Mesendoderm (in vitro differentiated cells): ENCODE data around the gene GALNT15.

Experiments
- DNase-seq: peaks from one replicate; pipeline ENCODE4 v3.0.0; 2013
- H2AK5ac ChIP-seq: 2 replicates; pipeline ENCODE4 v1.6.1; 2013; ENCODE audit warnings: low read length, inconsistent platforms
- H2BK120ac ChIP-seq: 2 replicates; pipeline ENCODE4 v1.6.1; 2013; ENCODE audit warnings: low read depth, mild to moderate bottlenecking, low read length, moderate library complexity, mixed read lengths
- H2BK15ac ChIP-seq: replicated peaks from 2 replicates; pipeline ENCODE4 v1.6.1; 2013; ENCODE audit warnings: low read depth, mild to moderate bottlenecking, moderate library complexity
- H2BK5ac ChIP-seq: 2 replicates; pipeline ENCODE4 v1.6.1; 2013; ENCODE audit warnings: low read length, inconsistent platforms
- H3K18ac ChIP-seq: 2 replicates; pipeline ENCODE4 v1.6.1; 2013; ENCODE audit warnings: mild to moderate bottlenecking, low read length, mixed read lengths
- H3K23ac ChIP-seq: one replicate; pipeline ENCODE4 v1.6.1; 2013; ENCODE audit warnings: low read length
- H3K27ac ChIP-seq: 2 replicates; pipeline ENCODE4 v1.5.1; 2013; ENCODE audit warnings: low read depth, mild to moderate bottlenecking, inconsistent platforms, low read length, moderate library complexity
- H3K27me3 ChIP-seq: 2 replicates; pipeline ENCODE4 v1.6.1; 2013; ENCODE audit warnings: low read length, control low read depth, mild to moderate bottlenecking, inconsistent platforms; ENCODE audit not compliant: insufficient read depth, poor library complexity
- H3K36me3 ChIP-seq: 2 replicates; pipeline ENCODE4 v1.6.1; 2013; ENCODE audit warnings: low read length, inconsistent platforms; ENCODE audit not compliant: control insufficient read depth, insufficient read depth
- H3K4ac ChIP-seq: one replicate; pipeline ENCODE4 v1.6.1; 2013; ENCODE audit warnings: low read depth, mild to moderate bottlenecking, low read length, moderate library complexity
- H3K4me1 ChIP-seq: 2 replicates; pipeline ENCODE4 v1.6.1; 2013; ENCODE audit warnings: low read depth, low read length, inconsistent platforms; ENCODE audit not compliant: control insufficient read depth
- H3K4me2 ChIP-seq: 2 replicates; pipeline ENCODE4 v1.6.1; 2013; ENCODE audit warnings: low read length
- H3K4me3 ChIP-seq: 2 replicates; pipeline ENCODE4 v1.5.1; 2013; ENCODE audit warnings: mild to moderate bottlenecking, low read length
- H3K56ac ChIP-seq: one replicate; pipeline ENCODE4 v1.6.1; 2013; ENCODE audit warnings: low read length
- H3K79me1 ChIP-seq: 2 replicates; pipeline ENCODE4 v1.6.1; 2013; ENCODE audit warnings: low read length, inconsistent platforms
- H3K79me2 ChIP-seq: 2 replicates; pipeline ENCODE4 v1.6.1; 2013; ENCODE audit warnings: mild to moderate bottlenecking, low read length; ENCODE audit not compliant: control insufficient read depth, insufficient read depth
- H3K9ac ChIP-seq: 2 replicates; pipeline ENCODE4 v1.6.1; 2013; ENCODE audit warnings: low read length, inconsistent platforms
- H4K5ac ChIP-seq: one replicate; pipeline ENCODE4 v1.6.1; 2013; ENCODE audit warnings: low read length
- H4K8ac ChIP-seq: one replicate; pipeline ENCODE4 v1.6.1; 2013; ENCODE audit warnings: low read depth, mild to moderate bottlenecking, control low read depth, low read length, moderate library complexity
- WGBS: extraction: QIAGEN DNeasy Blood & Tissue Kit; methylation state at CpG from one replicate; pipeline ENCODE4 v1.1.7; 2013; ENCODE audit warnings: low lambda C conversion rate, missing lambda C conversion rate; ENCODE audit not compliant: insufficient coverage; ENCODE audit errors: extremely low coverage; 5-methylcytosine and 5-hydroxymethylcytosine counted together

GALNT15 gene

GRCh38 chr3:16257309-16257708 is 82.8 kb downstream of the GALNT15 start:
- Histone ChIP-seq H3K79me1 (peaks cover 7% of the 10 kb centered on the region), H3K4me2 (no peak overlapping the region), H2AK5ac (no peak overlapping the region), H3K23ac (no peak overlapping the region), H3K27me3 (no peaks in the 10 kb centered on the region), H3K18ac (no peak overlapping the region), H3K9ac (no peak overlapping the region), H3K36me3 (no peaks in the 10 kb centered on the region), H3K4me1 (no peaks in the 10 kb centered on the region), H2BK15ac (no peak overlapping the region), H3K4me3 (no peak overlapping the region), H3K79me2 (peaks cover 5% of the 10 kb centered on the region), H4K5ac (no peak overlapping the region), H4K8ac (no peak overlapping the region), H3K4ac (no peak overlapping the region), H3K27ac (no peak overlapping the region), H2BK5ac (no peak overlapping the region), H3K56ac (no peak overlapping the region), H2BK120ac (no peak overlapping the region)
- no peak for DNase-seq
- WGBS, result no CpG with 5 or more reads among the region's 2 CpGs

- no CpG with 5 or more reads among the region's 5 CpGs for WGBS
- H3K4ac ChIP-seq, result no peak overlapping the region
- H2BK5ac ChIP-seq, result no peak overlapping the region
- no peaks in the 10 kb centered on the region for H3K4me1 ChIP-seq
- peaks cover 9% of the 10 kb centered on the region for H3K79me1 ChIP-seq
- no peak overlapping the region for H3K56ac ChIP-seq
- no peak overlapping the region for H2BK15ac ChIP-seq
- no peak overlapping the region for H3K4me3 ChIP-seq
- H3K27me3 ChIP-seq, result no peaks in the 10 kb centered on the region
- H3K4me2 ChIP-seq, result no peak overlapping the region
- H4K8ac ChIP-seq, result no peak overlapping the region
- no peak overlapping the region for H3K27ac ChIP-seq
- peaks cover 10% of the 10 kb centered on the region for H3K79me2 ChIP-seq
- H3K36me3 ChIP-seq, result no peaks in the 10 kb centered on the region
- H4K5ac ChIP-seq, result no peak overlapping the region
- H3K23ac ChIP-seq, result no peak overlapping the region
- DNase-seq, result no peak
- no peak overlapping the region for H3K18ac ChIP-seq
- H2BK120ac ChIP-seq, result no peak overlapping the region
- H3K9ac ChIP-seq, result no peak overlapping the region
- H2AK5ac ChIP-seq, result no peak overlapping the region
Measured at GRCh38 chr3:16258177-16258576, 83.7 kb downstream of the GALNT15 start.

GRCh38 chr3:16258866-16259265 is 84.4 kb downstream of the GALNT15 start:
- Histone ChIP-seq H3K79me1 (peaks cover 10% of the 10 kb centered on the region), H2BK5ac (no peak overlapping the region), H3K4me3 (no peak overlapping the region), H2BK15ac (no peak overlapping the region), H3K27ac (no peak overlapping the region), H3K18ac (no peak overlapping the region), H4K8ac (no peak overlapping the region), H3K56ac (no peak overlapping the region), H2AK5ac (no peak overlapping the region), H4K5ac (no peak overlapping the region), H2BK120ac (no peak overlapping the region), H3K23ac (no peak overlapping the region), H3K9ac (no peak overlapping the region), H3K27me3 (no peaks in the 10 kb centered on the region), H3K79me2 (peaks cover 14% of the 10 kb centered on the region), H3K4me2 (no peak overlapping the region), H3K4ac (no peak overlapping the region), H3K4me1 (no peaks in the 10 kb centered on the region), H3K36me3 (no peaks in the 10 kb centered on the region)
- no CpG with 5 or more reads among the region's 1 CpG for WGBS
- no peak for DNase-seq

GRCh38 chr3:16260046-16260445 is 85.6 kb downstream of the GALNT15 start:
- Histone ChIP-seq H3K36me3 (no peaks in the 10 kb centered on the region), H3K79me1 (peaks cover 13% of the 10 kb centered on the region), H3K18ac (no peak overlapping the region), H2BK120ac (no peak overlapping the region), H3K4me2 (no peak overlapping the region), H2BK5ac (no peak overlapping the region), H4K5ac (no peak overlapping the region), H3K23ac (no peak overlapping the region), H3K79me2 (peaks cover 20% of the 10 kb centered on the region), H3K56ac (no peak overlapping the region), H4K8ac (no peak overlapping the region), H3K4me3 (no peak overlapping the region), H3K9ac (no peak overlapping the region), H3K27ac (no peak overlapping the region), H3K4me1 (no peaks in the 10 kb centered on the region), H3K27me3 (no peaks in the 10 kb centered on the region), H2AK5ac (no peak overlapping the region), H3K4ac (no peak overlapping the region), H2BK15ac (no peak overlapping the region)
- no CpG with 5 or more reads among the region's 1 CpG for WGBS
- DNase-seq, result no peak

GRCh38 chr3:16262174-16262573 is 87.7 kb downstream of the GALNT15 start:
- Histone ChIP-seq H2BK5ac (no peak overlapping the region), H3K79me1 (peaks cover 13% of the 10 kb centered on the region), H2AK5ac (no peak overlapping the region), H3K4me2 (no peak overlapping the region), H3K23ac (no peak overlapping the region), H3K4ac (no peak overlapping the region), H2BK120ac (no peak overlapping the region), H4K8ac (no peak overlapping the region), H3K36me3 (no peaks in the 10 kb centered on the region), H4K5ac (no peak overlapping the region), H3K56ac (no peak overlapping the region), H3K27me3 (no peaks in the 10 kb centered on the region), H3K4me1 (no peaks in the 10 kb centered on the region), H3K27ac (no peak overlapping the region), H3K4me3 (no peak overlapping the region), H3K18ac (no peak overlapping the region), H3K79me2 (peaks cover 35% of the 10 kb centered on the region), H2BK15ac (no peak overlapping the region), H3K9ac (no peak overlapping the region)
- DNase-seq, result no peak
- no CpG with 5 or more reads among the region's 4 CpGs for WGBS

- H3K23ac ChIP-seq, result no peak overlapping the region
- H2BK5ac ChIP-seq, result no peak overlapping the region
- H4K5ac ChIP-seq, result no peak overlapping the region
- H3K36me3 ChIP-seq, result no peaks in the 10 kb centered on the region
- H3K79me1 ChIP-seq, result peaks cover 13% of the 10 kb centered on the region
- H4K8ac ChIP-seq, result no peak overlapping the region
- H2BK120ac ChIP-seq, result no peak overlapping the region
- H3K4ac ChIP-seq, result no peak overlapping the region
- H3K4me2 ChIP-seq, result peak overlapping the region; percentile 86
- H3K4me1 ChIP-seq, result no peaks in the 10 kb centered on the region
- no peak overlapping the region for H3K27ac ChIP-seq
- H3K4me3 ChIP-seq, result peak overlapping the region; percentile 90
- peak; percentile 18 for DNase-seq
- H2AK5ac ChIP-seq, result no peak overlapping the region
- H3K9ac ChIP-seq, result peak overlapping the region; percentile 84
- H3K18ac ChIP-seq, result no peak overlapping the region
- WGBS, result no CpG with 5 or more reads among the region's 21 CpGs
- H3K79me2 ChIP-seq, result peaks cover 38% of the 10 kb centered on the region
- peak overlapping the region; percentile 91 for H3K56ac ChIP-seq
- no peak overlapping the region for H2BK15ac ChIP-seq
- H3K27me3 ChIP-seq, result no peaks in the 10 kb centered on the region
Measured at GRCh38 chr3:16264174-16264707, 89.8 kb downstream of the GALNT15 start.
